Activated naive CD4-positive, alpha-beta T cell treated with anti-CD3 and anti-CD28 coated beads for 36 hours (primary cell): ENCODE measurements around the gene RAB7B. TPM values are rescaled to one million over a fixed set of nuclear protein-coding genes. Genes with fewer than 3 reads are reported as not detected.

ENCODE experiments used
- CTCF ChIA-PET: fragments of 350-600 bp; sonication (Branson Sonifier 250); formaldehyde crosslinking; loops from one replicate; lab custom pipeline; 2021; ENCODE audit warnings: antibody characterized with exemption; lab: Charles Lee
- DNase-seq: peaks from one replicate; pipeline ENCODE4 v3.0.0-alpha.2; 2020
- H3K27ac Mint-ChIP-seq: one replicate; pipeline ENCODE4 v1.8.0; 2021; ENCODE audit warnings: mild to moderate bottlenecking, mixed read lengths
- H3K27me3 Mint-ChIP-seq: one replicate; pipeline ENCODE4 v1.8.0; 2021; ENCODE audit warnings: low read depth, mixed read lengths
- H3K36me3 Mint-ChIP-seq: one replicate; pipeline ENCODE4 v1.8.0; 2021; ENCODE audit warnings: low read depth, mixed read lengths
- H3K4me1 Mint-ChIP-seq: one replicate; pipeline ENCODE4 v1.8.0; 2021; ENCODE audit warnings: low read depth, mixed read lengths
- H3K4me3 Mint-ChIP-seq: one replicate; pipeline ENCODE4 v1.8.0; 2021; ENCODE audit warnings: mild to moderate bottlenecking, moderate library complexity, mixed read lengths
- H3K9me3 Mint-ChIP-seq: one replicate; pipeline ENCODE4 v1.8.0; 2021; ENCODE audit warnings: mixed read lengths
- intact Hi-C: fragments of 100-400 bp; cut with micrococcal nuclease; formaldehyde crosslinking; loops from one replicate; pipeline ENCODE4 v1.15.1; 2023
- total RNA-seq, 2 experiments: library from RNA; stranded (reverse); gene quantifications; one replicate each; pipeline ENCODE4 v1.2.3, GENCODE V29; 2021

RAB7B gene
- total RNA-seq, 2 experiments from 2014 or later = not detected

DNA sequence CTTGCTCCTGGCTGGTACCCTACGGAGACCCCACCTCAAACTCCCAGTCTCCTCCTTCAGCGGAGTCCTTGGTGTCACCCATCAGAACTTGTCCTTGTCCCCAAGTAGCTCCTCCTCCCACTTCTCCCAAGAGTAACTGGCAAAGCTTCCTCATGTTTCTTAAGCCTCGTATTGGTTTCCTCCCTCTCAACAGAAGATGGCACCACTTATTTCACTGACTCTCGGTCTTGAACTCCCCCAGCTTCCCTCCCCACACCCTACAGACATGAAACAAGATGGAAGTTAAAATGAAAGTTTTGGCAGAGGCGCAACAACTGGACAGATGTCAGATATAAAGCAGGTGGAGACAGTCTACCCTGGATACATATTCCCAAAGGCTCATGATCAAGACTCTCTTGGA is 13.4 kb downstream of the RAB7B start:
- CTCF ChIA-PET = interaction anchor here (0.6 to 1.5 kb wide), 2 partner anchors 12 to 103 kb away, joined by 8 read pairs; no protein-coding TSS in a partner anchor
- H3K4me3 Mint-ChIP-seq = no peak overlapping the region
- no peaks in the 10 kb centered on the region for H3K4me1 Mint-ChIP-seq
- intact Hi-C loops = no loop called here
- H3K27ac Mint-ChIP-seq = no peak overlapping the region
- H3K27me3 Mint-ChIP-seq = peaks cover 5% of the 10 kb centered on the region
- DNase-seq = no peak
- H3K36me3 Mint-ChIP-seq = no peaks in the 10 kb centered on the region
- H3K9me3 Mint-ChIP-seq = no peaks in the 10 kb centered on the region

DNA sequence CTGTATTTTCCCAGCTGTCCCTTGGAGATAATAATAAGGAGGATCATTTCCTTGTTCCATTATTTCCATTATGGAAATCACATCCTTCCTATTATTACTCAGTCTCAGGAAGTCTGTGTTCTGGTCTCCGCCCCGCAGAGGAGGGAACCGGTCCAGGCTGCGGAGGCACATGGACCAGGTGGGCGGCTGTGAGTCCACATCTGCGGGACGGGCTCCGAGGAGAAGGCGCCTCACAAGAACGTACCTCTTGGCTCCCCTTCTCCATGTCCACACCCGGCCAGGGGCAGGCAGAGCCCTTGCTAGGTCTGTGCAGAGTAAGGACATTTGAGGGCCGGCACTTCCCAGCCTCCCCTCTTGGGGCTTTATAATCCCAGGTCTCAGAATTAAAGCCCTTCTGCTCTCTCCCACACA is 14.6 kb downstream of the RAB7B start:
- DNase-seq = no peak
- Mint-ChIP-seq H3K4me3 (no peak overlapping the region), H3K36me3 (no peaks in the 10 kb centered on the region), H3K4me1 (no peaks in the 10 kb centered on the region), H3K9me3 (no peaks in the 10 kb centered on the region), H3K27ac (no peak overlapping the region), H3K27me3 (peaks cover 5% of the 10 kb centered on the region)
- CTCF ChIA-PET = interaction anchor here (1.1 kb wide), 1 partner anchor 11 kb away, joined by 6 read pairs; no protein-coding TSS in a partner anchor
- intact Hi-C loops = no loop called here

DNA sequence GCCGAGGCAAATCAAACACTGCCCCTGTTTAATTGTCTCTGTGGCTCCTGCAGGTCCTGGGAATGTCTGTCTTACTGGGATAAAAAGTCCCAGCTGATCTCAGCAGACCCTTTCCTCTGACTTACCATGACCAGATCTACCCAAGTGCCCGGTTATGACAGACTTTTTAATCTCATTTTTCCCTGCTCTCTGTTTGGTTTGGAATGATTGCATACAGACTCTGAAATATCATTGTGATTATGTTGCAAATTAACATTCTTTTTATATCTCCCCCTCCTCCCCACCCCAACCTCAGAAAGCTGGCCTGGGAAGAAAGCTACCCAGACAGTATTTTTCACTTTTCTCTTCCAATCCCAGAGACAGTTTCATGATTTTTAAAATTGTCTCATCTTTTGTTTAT is 16.3 kb downstream of the RAB7B start:
- intact Hi-C loops = no loop called here
- H3K4me3 Mint-ChIP-seq = no peak overlapping the region
- CTCF ChIA-PET = interaction anchor here (0.7 to 5.2 kb wide), 7 partner anchors 10 to 327 kb away, joined by 3 to 51 read pairs (median 5); no protein-coding TSS in a partner anchor
- H3K36me3 Mint-ChIP-seq = no peaks in the 10 kb centered on the region
- no peaks in the 10 kb centered on the region for H3K4me1 Mint-ChIP-seq
- DNase-seq = no peak
- peaks cover 2% of the 10 kb centered on the region for H3K27me3 Mint-ChIP-seq
- no peaks in the 10 kb centered on the region for H3K9me3 Mint-ChIP-seq
- no peak overlapping the region for H3K27ac Mint-ChIP-seq

DNA sequence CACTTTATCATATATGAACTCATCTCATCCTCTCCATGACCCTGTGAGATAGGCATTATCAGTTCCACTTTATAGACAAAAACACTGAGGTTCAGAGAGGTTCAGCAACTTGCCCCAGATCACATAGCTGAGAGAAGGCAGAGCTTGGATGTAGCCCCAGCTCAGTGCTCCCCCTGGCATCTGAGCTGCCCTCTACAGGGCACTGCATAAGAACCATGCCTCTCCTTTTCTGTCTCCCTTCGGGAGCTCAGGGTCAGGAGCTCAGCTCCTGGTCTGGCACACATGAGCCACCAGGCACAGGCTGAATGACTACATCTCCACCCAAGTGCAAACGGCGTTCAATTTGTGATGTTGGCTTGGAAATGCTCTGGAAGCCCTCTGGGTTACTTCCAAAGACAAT is 16.9 kb downstream of the RAB7B start:
- H3K4me3 Mint-ChIP-seq = no peak overlapping the region
- no peak for DNase-seq
- H3K27ac Mint-ChIP-seq = no peak overlapping the region
- H3K9me3 Mint-ChIP-seq = no peaks in the 10 kb centered on the region
- CTCF ChIA-PET = interaction anchor here (0.7 to 5.2 kb wide), 9 partner anchors 9 to 395 kb away, joined by 3 to 51 read pairs (median 7); no protein-coding TSS in a partner anchor
- no peaks in the 10 kb centered on the region for H3K36me3 Mint-ChIP-seq
- intact Hi-C loops = no loop called here
- H3K27me3 Mint-ChIP-seq = no peaks in the 10 kb centered on the region
- no peaks in the 10 kb centered on the region for H3K4me1 Mint-ChIP-seq

DNA sequence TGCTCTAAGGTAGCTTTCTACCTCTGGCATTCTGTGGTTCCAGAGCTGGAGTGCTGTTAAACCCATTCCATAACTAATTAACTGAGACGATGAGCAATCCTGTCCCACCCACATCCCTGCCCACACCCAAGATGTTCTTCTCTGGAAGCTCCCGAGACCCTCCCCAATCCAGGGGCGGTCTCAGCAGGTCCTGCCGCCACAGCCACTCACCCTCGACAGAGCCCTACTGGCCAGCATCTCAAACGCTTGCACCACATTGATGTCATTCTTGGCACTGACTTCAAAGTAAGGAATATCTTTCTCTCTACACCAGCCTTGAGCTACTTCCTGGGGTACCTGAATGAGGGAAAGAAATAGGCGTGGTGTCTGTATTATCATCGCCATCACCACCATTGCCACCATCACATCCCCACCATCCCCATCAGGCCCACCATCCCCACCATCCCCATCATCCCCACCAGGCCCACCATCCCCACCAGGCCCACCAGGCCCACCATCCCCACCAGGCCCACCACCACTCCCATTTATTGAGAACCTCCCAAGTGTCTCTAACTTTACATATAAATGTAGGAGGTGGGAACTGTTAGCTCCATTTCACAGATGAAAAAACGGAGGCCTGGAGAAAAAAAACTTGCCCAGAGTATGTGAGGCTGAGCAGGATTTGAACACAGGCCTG is 17.7 kb downstream of the RAB7B start:
- Mint-ChIP-seq H3K4me1 (no peaks in the 10 kb centered on the region), H3K36me3 (no peaks in the 10 kb centered on the region), H3K27ac (no peak overlapping the region), H3K4me3 (no peak overlapping the region), H3K27me3 (no peaks in the 10 kb centered on the region), H3K9me3 (no peaks in the 10 kb centered on the region)
- intact Hi-C loops = no loop called here
- DNase-seq = no peak
- CTCF ChIA-PET = interaction anchor here (0.6 to 5.2 kb wide), 13 partner anchors 8 to 846 kb away, joined by 3 to 51 read pairs (median 5); no protein-coding TSS in a partner anchor

DNA sequence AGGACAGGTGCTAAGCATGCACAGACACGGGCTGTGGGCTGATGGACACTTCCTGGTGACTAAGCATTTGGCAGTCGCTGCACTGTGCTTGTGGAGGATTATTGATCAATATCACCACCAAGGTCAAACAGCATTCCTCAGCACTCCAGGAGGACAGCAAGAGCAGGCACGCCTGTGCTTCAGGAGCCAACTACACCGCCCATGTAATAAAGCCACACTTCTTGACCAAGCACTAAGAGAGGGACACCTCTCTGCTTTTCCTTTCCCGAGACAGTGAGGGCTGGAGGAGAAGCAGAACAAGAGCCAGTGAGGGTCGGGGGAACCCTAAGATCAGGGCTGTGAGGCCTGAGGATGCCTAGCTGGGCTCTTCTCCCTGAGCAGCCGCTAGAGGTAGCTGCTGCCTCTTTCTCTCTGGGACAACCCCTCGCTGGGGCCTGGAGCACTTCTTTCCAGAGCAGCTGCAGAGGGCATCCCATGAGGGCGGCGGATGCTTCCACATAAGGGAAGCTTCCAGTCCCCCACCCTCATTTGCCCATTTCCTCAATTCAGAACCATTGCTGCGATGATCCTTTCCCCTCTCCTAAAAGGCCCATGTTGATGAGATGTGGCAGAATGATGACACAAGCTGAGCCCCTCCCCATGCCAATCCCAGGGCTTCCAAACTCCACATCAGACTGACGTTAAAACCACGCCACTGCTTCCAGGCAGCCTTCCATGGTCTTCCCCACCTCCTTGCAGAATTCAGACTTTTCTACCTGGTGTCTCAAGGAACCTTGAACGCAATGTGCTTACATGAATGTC is 19.1 kb downstream of the RAB7B start:
- H3K27ac Mint-ChIP-seq = no peak overlapping the region

DNA sequence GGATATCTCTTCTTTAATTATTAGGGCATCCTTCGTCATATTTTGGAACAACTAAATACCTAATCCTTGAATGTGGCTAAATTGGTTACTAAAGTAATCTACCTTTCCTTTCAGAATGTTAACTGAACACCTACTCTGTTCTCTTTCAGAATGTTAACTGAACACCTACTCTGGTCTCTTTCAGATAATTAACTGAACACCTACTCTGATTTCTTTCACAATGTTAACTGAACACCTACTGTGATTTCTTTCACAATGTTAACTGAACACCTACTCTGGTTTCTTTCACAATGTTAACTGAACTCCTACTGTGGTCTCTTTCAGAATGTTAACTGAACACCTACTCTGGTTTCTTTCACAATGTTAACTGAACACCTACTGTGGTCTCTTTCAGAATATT is 21.9 kb downstream of the RAB7B start:
- DNase-seq = no peak
- Mint-ChIP-seq H3K36me3 (no peaks in the 10 kb centered on the region), H3K9me3 (no peaks in the 10 kb centered on the region), H3K4me1 (no peaks in the 10 kb centered on the region), H3K27me3 (no peaks in the 10 kb centered on the region), H3K4me3 (no peak overlapping the region), H3K27ac (no peak overlapping the region)
- intact Hi-C loops = no loop called here
- CTCF ChIA-PET = no interaction called here

More for the DNA sequence above, 19.1 kb downstream of the RAB7B start:
- intact Hi-C loops = loop anchor here (1.0 kb wide), 2 partner anchors 46 to 122 kb away; no protein-coding TSS in a partner anchor
- no peaks in the 10 kb centered on the region for H3K36me3 Mint-ChIP-seq
- no peak overlapping the region for H3K4me3 Mint-ChIP-seq
- CTCF ChIA-PET = interaction anchor here (0.6 to 5.2 kb wide), 17 partner anchors 10 to 507 kb away, joined by 3 to 51 read pairs (median 4); partner anchors contain the start of gene RAB7B
- H3K9me3 Mint-ChIP-seq = no peaks in the 10 kb centered on the region
- no peaks in the 10 kb centered on the region for H3K4me1 Mint-ChIP-seq
- no peaks in the 10 kb centered on the region for H3K27me3 Mint-ChIP-seq
- DNase-seq = peak; percentile 63

DNA sequence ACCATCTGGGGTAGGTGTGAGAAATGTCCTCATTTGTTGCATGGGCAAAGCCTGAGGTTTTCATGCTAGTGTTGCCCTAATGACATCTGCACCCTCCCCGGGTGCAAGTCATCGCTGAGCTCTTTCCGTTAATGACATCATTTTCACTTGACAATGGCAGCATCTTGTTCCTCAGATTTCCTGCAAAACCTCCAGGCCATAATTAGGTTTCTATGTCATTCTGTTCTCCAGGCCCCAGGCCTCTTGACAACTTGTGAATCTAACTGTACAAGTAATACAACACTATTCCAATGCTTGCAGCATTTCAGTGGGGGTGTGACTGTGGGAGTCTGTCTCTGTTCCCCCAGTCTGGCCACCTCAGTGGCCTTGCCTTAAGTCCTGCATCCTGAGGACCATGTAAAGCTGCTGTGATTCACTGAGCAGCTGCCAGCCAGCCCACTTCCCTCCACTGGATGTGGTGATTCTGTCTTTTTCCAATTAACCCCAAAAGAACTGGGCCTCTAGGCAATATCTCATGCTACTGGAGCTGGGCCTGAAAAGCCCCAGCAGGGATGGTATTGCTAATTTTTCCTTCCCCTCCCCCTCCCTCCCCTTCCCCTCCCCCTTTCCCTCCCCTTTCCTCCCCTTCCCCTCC is 22.8 kb downstream of the RAB7B start:
- no peaks in the 10 kb centered on the region for H3K9me3 Mint-ChIP-seq
- no peak overlapping the region for H3K27ac Mint-ChIP-seq
- CTCF ChIA-PET = interaction anchor here (0.9 to 5.0 kb wide), 3 partner anchors 12 to 126 kb away, joined by 3 to 172 read pairs (median 6); no protein-coding TSS in a partner anchor
- no peak for DNase-seq
- intact Hi-C loops = no loop called here
- no peak overlapping the region for H3K4me3 Mint-ChIP-seq
- H3K4me1 Mint-ChIP-seq = no peaks in the 10 kb centered on the region
- H3K27me3 Mint-ChIP-seq = no peaks in the 10 kb centered on the region
- H3K36me3 Mint-ChIP-seq = no peaks in the 10 kb centered on the region

DNA sequence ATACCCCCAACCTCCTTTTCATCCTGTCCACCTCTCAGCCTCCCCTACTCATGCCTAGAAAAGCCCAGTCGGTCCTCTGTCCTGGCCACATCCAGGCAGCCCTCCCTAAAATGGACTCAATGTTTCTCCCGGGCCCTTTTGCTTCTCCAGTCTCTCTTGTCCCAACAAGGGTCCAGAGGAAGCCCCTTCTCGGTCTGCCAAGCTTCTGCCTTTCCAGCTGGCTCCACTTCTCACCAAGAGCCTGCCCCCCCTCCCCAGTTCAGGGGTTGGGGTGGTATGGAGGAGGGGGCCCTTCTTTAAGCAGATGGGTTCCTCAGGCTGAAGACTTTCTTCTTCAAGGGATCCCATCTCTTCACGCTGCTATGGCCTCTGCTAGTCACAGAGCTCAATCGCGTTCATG is 23.9 kb downstream of the RAB7B start:
- intact Hi-C loops = loop anchor here (5.0 to 10.0 kb wide), 2 partner anchors 387 to 454 kb away; no protein-coding TSS in a partner anchor
- Mint-ChIP-seq H3K4me1 (no peaks in the 10 kb centered on the region), H3K36me3 (no peaks in the 10 kb centered on the region), H3K27me3 (no peaks in the 10 kb centered on the region), H3K4me3 (no peak overlapping the region), H3K27ac (no peak overlapping the region), H3K9me3 (no peaks in the 10 kb centered on the region)
- DNase-seq = peak; percentile 0
- CTCF ChIA-PET = interaction anchor here (0.5 to 5.0 kb wide), 9 partner anchors 11 to 356 kb away, joined by 3 to 172 read pairs (median 16); no protein-coding TSS in a partner anchor

DNA sequence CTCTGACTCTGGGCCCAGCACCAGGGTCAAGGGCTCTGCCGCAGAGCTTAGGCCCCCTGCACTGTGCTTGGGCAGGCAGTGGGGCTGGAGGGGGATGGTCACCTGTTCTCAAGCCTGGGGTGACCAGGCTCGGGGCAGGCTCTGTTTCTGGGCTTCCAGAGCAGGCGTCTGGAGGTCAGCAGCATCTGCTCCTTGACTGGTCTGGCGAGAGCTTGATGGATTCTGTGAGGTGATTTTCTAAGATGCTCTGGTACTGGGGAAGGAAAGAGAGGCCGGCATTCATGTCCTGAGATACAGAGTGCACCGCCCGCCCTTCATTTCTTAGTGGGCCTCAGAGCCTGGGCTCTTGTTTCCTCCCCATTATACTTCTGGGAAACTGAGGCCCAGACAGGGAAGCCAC is 24.5 kb downstream of the RAB7B start:
- Mint-ChIP-seq H3K4me3 (no peak overlapping the region), H3K4me1 (no peaks in the 10 kb centered on the region), H3K27me3 (no peaks in the 10 kb centered on the region), H3K9me3 (peaks cover 2% of the 10 kb centered on the region), H3K36me3 (no peaks in the 10 kb centered on the region), H3K27ac (no peak overlapping the region)
- intact Hi-C loops = loop anchor here (5.0 to 10.0 kb wide), 2 partner anchors 386 to 454 kb away; no protein-coding TSS in a partner anchor
- CTCF ChIA-PET = interaction anchor here (0.5 to 5.0 kb wide), 13 partner anchors 11 to 355 kb away, joined by 4 to 172 read pairs (median 16); no protein-coding TSS in a partner anchor
- DNase-seq = peak; percentile 2

DNA sequence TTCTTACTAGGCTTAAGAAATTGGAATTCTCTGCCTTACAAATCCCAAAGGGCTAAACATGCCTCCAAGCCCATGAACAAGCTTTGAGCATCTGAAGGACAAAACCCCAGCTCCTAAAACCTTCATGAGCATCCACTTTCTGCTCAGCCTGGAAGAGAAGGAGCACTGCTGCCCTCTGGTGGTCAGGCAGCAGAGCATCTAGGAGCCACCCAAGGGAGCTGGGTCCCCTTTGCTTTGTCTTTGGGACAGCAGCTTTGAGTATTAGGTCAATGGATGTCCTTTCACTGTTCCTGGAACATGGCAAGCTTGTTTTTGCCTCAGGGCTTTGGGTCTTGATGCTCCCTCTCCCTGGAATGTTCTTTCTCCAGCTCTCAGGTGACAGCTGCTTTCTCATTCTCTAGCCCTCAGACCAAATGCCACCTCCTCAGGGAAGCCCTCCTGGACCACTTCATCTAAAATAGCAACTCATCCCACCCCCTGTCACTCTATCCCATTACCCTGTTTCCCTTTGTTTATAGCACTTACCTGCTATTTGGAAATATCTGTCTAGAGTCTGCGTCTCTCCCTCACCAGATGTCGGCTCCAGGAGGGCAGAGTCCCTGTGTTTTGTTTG is 25.7 kb downstream of the RAB7B start:
- Mint-ChIP-seq H3K36me3 (no peaks in the 10 kb centered on the region), H3K27ac (no peak overlapping the region), H3K4me1 (no peaks in the 10 kb centered on the region), H3K4me3 (no peak overlapping the region), H3K27me3 (no peaks in the 10 kb centered on the region), H3K9me3 (peaks cover 2% of the 10 kb centered on the region)
- intact Hi-C loops = loop anchor here (1.0 to 10.0 kb wide), 5 partner anchors 58 to 453 kb away; no protein-coding TSS in a partner anchor
- CTCF ChIA-PET = interaction anchor here (0.6 to 5.0 kb wide), 72 partner anchors 9 to 453 kb away, joined by 3 to 172 read pairs (median 5); partner anchors contain the start of genes PM20D1 and SLC45A3
- DNase-seq = peak; percentile 88
